A673 (cell line): ENCODE measurements around the gene MAP3K3. TPM values are rescaled to one million over a fixed set of nuclear protein-coding genes. Genes with fewer than 3 reads are reported as not detected.

Experiments
- BruUV-seq: library from RNA; stranded (reverse); fragments of 400-500 nt; replicated peaks from 2 replicates; lab custom pipeline; 2021; lab: Mats Ljungman, UMichigan
- CTCF ChIA-PET: fragments of 300-600 bp; sonication (Branson Sonifier 250); formaldehyde crosslinking; loops from one replicate; lab custom pipeline; 2022; ENCODE audit warnings: antibody characterized with exemption; lab: Charles Lee
- POLR2A ChIA-PET: fragments of 300-600 bp; sonication (Branson Sonifier 250); formaldehyde crosslinking; loops from one replicate; lab custom pipeline; 2022; ENCODE audit warnings: antibody characterized with exemption; ENCODE audit not compliant: low non-redundant PET; lab: Charles Lee
- DNase-seq: peaks from one replicate; pipeline ENCODE4 v3.0.0-alpha.2; 2015; ENCODE audit warnings: low spot score
- H3K27ac ChIP-seq: fragments of 200-600 bp; sonication (generic); 2 replicates; pipeline ENCODE4 v1.5.1; 2016; ENCODE audit warnings: mixed run types, low read depth, mild to moderate bottlenecking, mixed read lengths, antibody characterized with exemption, low read length; ENCODE audit not compliant: poor library complexity, severe bottlenecking
- H3K27me3 ChIP-seq: fragments of 200-600 bp; sonication (generic); replicated peaks from 2 replicates; pipeline ENCODE4 v1.6.1; 2017; ENCODE audit warnings: mixed run types, low read depth, mild to moderate bottlenecking, mixed read lengths, antibody characterized with exemption, low read length; ENCODE audit not compliant: insufficient read depth, poor library complexity
- H3K36me3 ChIP-seq: fragments of 200-600 bp; sonication (generic); 2 replicates; pipeline ENCODE4 v1.6.1; 2016; ENCODE audit warnings: mixed run types, mild to moderate bottlenecking, mixed read lengths, antibody characterized with exemption, low read length; ENCODE audit not compliant: insufficient read depth, poor library complexity, severe bottlenecking
- H3K4me1 ChIP-seq: fragments of 200-600 bp; sonication (generic); 2 replicates; pipeline ENCODE4 v1.6.1; 2017; ENCODE audit warnings: mixed run types, mild to moderate bottlenecking, mixed read lengths, antibody characterized with exemption, low read length; ENCODE audit not compliant: insufficient read depth, poor library complexity, severe bottlenecking
- H3K4me3 ChIP-seq: fragments of 200-600 bp; sonication (generic); 2 replicates; pipeline ENCODE4 v1.5.1; 2016; ENCODE audit warnings: low read depth, mixed run types, mild to moderate bottlenecking, mixed read lengths, low read length; ENCODE audit not compliant: poor library complexity, severe bottlenecking
- H3K9me3 ChIP-seq: fragments of 200-600 bp; sonication (generic); 2 replicates; pipeline ENCODE4 v1.6.1; 2016; ENCODE audit warnings: mixed run types, low read depth, mild to moderate bottlenecking, mixed read lengths, antibody characterized with exemption, low read length; ENCODE audit not compliant: poor library complexity, severe bottlenecking
- EZH2 ChIP-seq: fragments of 200-600 bp; sonication (generic); IDR thresholded peaks from 2 replicates; pipeline ENCODE4 v1.6.1; 2017; ENCODE audit warnings: borderline replicate concordance, low read depth, mild to moderate bottlenecking, mixed read lengths, antibody characterized with exemption, low read length; ENCODE audit not compliant: poor library complexity, severe bottlenecking
- intact Hi-C: fragments of 100-400 bp; cut with micrococcal nuclease; formaldehyde crosslinking; loops from one replicate; pipeline ENCODE4 v1.10.0; 2022; ENCODE audit not compliant: unreplicated experiment
- total RNA-seq: library from RNA; stranded (reverse); gene quantifications from 2 replicates; pipeline ENCODE4 v1.2.3, GENCODE V29; 2021
- TF ChIP-seq, protein P1 (sequence below): fragments of 300-800, 200-600 bp; sonication (generic); conservative IDR thresholded peaks from 2 replicates; pipeline ENCODE4 v1.5.1; 2017; ENCODE audit warnings: low read depth, mild to moderate bottlenecking, antibody characterized with exemption, low read length, moderate library complexity, mixed read lengths

The MAP3K3 gene
- total RNA-seq, 1 experiment from 2014 or later, result 25.9 TPM

GRCh38 chr17:63741143-63741407 lies 118.9 kb downstream of the MAP3K3 start:
- Histone ChIP-seq H3K9me3 (no peaks in the 10 kb centered on the region), H3K27me3 (no peaks in the 10 kb centered on the region), H3K36me3 (peaks cover 3% of the 10 kb centered on the region), H3K4me1 (peaks cover 4% of the 10 kb centered on the region), H3K4me3 (peak overlapping the region; percentile 91), H3K27ac (peak overlapping the region; percentile 93)
- no peak for TF ChIP-seq EZH2
- TF ChIP-seq, protein P1, sequence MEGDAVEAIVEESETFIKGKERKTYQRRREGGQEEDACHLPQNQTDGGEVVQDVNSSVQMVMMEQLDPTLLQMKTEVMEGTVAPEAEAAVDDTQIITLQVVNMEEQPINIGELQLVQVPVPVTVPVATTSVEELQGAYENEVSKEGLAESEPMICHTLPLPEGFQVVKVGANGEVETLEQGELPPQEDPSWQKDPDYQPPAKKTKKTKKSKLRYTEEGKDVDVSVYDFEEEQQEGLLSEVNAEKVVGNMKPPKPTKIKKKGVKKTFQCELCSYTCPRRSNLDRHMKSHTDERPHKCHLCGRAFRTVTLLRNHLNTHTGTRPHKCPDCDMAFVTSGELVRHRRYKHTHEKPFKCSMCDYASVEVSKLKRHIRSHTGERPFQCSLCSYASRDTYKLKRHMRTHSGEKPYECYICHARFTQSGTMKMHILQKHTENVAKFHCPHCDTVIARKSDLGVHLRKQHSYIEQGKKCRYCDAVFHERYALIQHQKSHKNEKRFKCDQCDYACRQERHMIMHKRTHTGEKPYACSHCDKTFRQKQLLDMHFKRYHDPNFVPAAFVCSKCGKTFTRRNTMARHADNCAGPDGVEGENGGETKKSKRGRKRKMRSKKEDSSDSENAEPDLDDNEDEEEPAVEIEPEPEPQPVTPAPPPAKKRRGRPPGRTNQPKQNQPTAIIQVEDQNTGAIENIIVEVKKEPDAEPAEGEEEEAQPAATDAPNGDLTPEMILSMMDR, result no peak
- no TSS peak for BruUV-seq
- ChIA-PET POLR2A (no interaction called here), CTCF (no interaction called here)
- intact Hi-C loops, result no loop called here
- DNase-seq, result no peak

- POLR2A ChIA-PET, result no interaction called here
- Histone ChIP-seq H3K27ac (peak within 1 kb of the TSS; percentile 93), H3K4me3 (peak within 1 kb of the TSS; percentile 91), H3K9me3 (no peaks in the 10 kb centered on the region), H3K27me3 (no peaks in the 10 kb centered on the region), H3K4me1 (peaks cover 4% of the 10 kb centered on the region), H3K36me3 (peaks cover 8% of the 10 kb centered on the region)
- CTCF ChIA-PET, result interaction anchor here (0.7 kb wide), 1 partner anchor 41 kb away, joined by 3 read pairs; no protein-coding TSS in a partner anchor
- intact Hi-C loops, result no loop called here
- no peak for TF ChIP-seq EZH2
- TF ChIP-seq, protein P1, result no peak
- no TSS peak for BruUV-seq
- DNase-seq, result peak; percentile 99
Measured at GRCh38 chr17:63741408-63742173, 119.4 kb downstream of the MAP3K3 start, which contains the start of gene STRADA. Gene STRADA, minus strand, starts transcription at chr17:63741799. Its CDS starts 13,430 bp downstream, at chr17:63728369.

Other genes with a start within 250 kb of the MAP3K3 start
- gene CYB561, start 176.1 kb upstream of the MAP3K3 start, total RNA-seq, result 28.8 and 29.1 TPM in 2 replicates
- 2.1 and 2.6 TPM in 2 replicates for gene ACE, start 145.4 kb upstream of the MAP3K3 start, total RNA-seq
- gene KCNH6, start 99.1 kb upstream of the MAP3K3 start, total RNA-seq, result not detected in 2 replicates
- 116 and 138 TPM in 2 replicates for gene DCAF7, start 71.9 kb upstream of the MAP3K3 start, total RNA-seq
- gene TACO1, start 21.5 kb upstream of the MAP3K3 start, total RNA-seq, result 38.7 and 39.0 TPM in 2 replicates
- 119 and 127 TPM in 2 replicates for gene LIMD2, start 77.7 kb downstream of the MAP3K3 start, total RNA-seq
- 56.3 and 62.8 TPM in 2 replicates for gene STRADA, start 119.4 kb downstream of the MAP3K3 start, total RNA-seq
- 91.9 and 104 TPM in 2 replicates for gene CCDC47, start 151.2 kb downstream of the MAP3K3 start, total RNA-seq
- gene DDX42, start 151.8 kb downstream of the MAP3K3 start, total RNA-seq, result 148 and 149 TPM in 2 replicates
- gene PSMC5, start 205.0 kb downstream of the MAP3K3 start, total RNA-seq, result 302 and 305 TPM in 2 replicates
- gene FTSJ3, start 205.2 kb downstream of the MAP3K3 start, total RNA-seq, result 81.0 and 90.4 TPM in 2 replicates
- 71.9 and 89.4 TPM in 2 replicates for gene SMARCD2, start 220.3 kb downstream of the MAP3K3 start, total RNA-seq